Endothelial cell of umbilical vein (primary cell): ENCODE data around the gene CSNK1A1.

Experiments used
- MYC ChIP-seq: IDR thresholded peaks from one replicate; pipeline ENCODE4 v1.6.1; 2011; ENCODE audit warnings: mild to moderate bottlenecking, low read depth, low read length
- TF ChIP-seq, protein P1 (sequence below), 2 donors: IDR thresholded peaks; 1 replicate in 1 of 2; 2 replicates in 1 of 2; pipeline ENCODE4 v1.5.1; 2011; ENCODE audit warnings: low read length in 2 of 2, mild to moderate bottlenecking in 2 of 2, moderate library complexity in 2 of 2, control low read depth in 1 of 2, inconsistent platforms in 1 of 2, low read depth in 1 of 2; ENCODE audit not compliant: insufficient read depth in 1 of 2; ENCODE audit errors: extremely low read depth in 1 of 2

DNA sequence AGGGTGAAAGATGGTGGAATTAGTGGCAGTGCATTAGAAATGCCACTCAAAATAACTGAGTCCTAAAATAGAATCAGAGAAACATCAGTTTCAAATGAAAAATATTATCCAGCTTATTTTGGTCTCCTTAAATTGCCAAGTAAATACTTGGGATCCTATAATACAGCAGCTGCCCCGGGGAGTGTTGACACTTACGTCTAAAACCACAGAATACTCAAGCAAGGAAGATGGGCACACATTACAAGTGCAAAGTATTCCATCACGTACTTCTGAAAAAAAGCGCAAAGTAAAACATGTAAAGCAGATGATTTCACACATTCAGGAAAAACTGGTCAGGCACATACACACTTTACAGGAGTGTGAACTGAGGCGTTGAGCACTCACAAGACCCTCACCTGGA lies 27.7 kb upstream of the CSNK1A1 start:
- TF ChIP-seq, protein P1, sequence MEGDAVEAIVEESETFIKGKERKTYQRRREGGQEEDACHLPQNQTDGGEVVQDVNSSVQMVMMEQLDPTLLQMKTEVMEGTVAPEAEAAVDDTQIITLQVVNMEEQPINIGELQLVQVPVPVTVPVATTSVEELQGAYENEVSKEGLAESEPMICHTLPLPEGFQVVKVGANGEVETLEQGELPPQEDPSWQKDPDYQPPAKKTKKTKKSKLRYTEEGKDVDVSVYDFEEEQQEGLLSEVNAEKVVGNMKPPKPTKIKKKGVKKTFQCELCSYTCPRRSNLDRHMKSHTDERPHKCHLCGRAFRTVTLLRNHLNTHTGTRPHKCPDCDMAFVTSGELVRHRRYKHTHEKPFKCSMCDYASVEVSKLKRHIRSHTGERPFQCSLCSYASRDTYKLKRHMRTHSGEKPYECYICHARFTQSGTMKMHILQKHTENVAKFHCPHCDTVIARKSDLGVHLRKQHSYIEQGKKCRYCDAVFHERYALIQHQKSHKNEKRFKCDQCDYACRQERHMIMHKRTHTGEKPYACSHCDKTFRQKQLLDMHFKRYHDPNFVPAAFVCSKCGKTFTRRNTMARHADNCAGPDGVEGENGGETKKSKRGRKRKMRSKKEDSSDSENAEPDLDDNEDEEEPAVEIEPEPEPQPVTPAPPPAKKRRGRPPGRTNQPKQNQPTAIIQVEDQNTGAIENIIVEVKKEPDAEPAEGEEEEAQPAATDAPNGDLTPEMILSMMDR (IDR thresholded peaks at IDR 0.05; ENCODE audit: extremely low read depth in 1 of 2, insufficient read depth in 1 of 2, low read depth in 1 of 2, low read length in 2 of 2), result no peak
- no peak for TF ChIP-seq MYC
